OCI-M2 (cell line): ENCODE measurements around the gene UGGT2.
"Not testable (repeated sequence)": the region's sequence is repeated elsewhere in the genome, so short reads cannot be mapped to it uniquely, and the experiment has no call there.

Experiments
- DNase-seq: peaks from one replicate; lab custom pipeline; 2025; ENCODE audit not compliant: unreplicated experiment; lab: John Stamatoyannopoulos, UW

UGGT2 gene

GRCh38 chr13:96053003-96053703, at the start of gene UGGT2:
UGGT2 (minus strand) TSS chr13:96053401; CDS start chr13:96053312, 89 bp downstream.
- DNase-seq = peak; percentile 46

GRCh38 chr13:96100457-96101220, 47.4 kb upstream of the UGGT2 start:
- no peak for DNase-seq

GRCh38 chr13:96093296-96094006, 40.2 kb upstream of the UGGT2 start:
- DNase-seq = no peak

GRCh38 chr13:96091164-96092117, 38.2 kb upstream of the UGGT2 start:
- DNase-seq = no peak

GRCh38 chr13:96090240-96091101, 37.3 kb upstream of the UGGT2 start:
- no peak for DNase-seq

GRCh38 chr13:96089749-96090239, 36.6 kb upstream of the UGGT2 start, which contains the start of gene HS6ST3:
HS6ST3 (plus strand) TSS chr13:96090107.
- no peak for DNase-seq

GRCh38 chr13:96089139-96089538, 35.9 kb upstream of the UGGT2 start:
- no peak for DNase-seq

- no peak for DNase-seq
Measured at GRCh38 chr13:96086736-96087135, 33.5 kb upstream of the UGGT2 start.

GRCh38 chr13:96082640-96083039, 29.4 kb upstream of the UGGT2 start:
- no peak for DNase-seq

GRCh38 chr13:96081888-96082287, 28.7 kb upstream of the UGGT2 start:
- DNase-seq = no peak

- DNase-seq = no peak
Measured at GRCh38 chr13:96080676-96081075, 27.5 kb upstream of the UGGT2 start.

- no peak for DNase-seq
Measured at GRCh38 chr13:96075953-96076543, 22.8 kb upstream of the UGGT2 start.

GRCh38 chr13:96072392-96072791, 19.2 kb upstream of the UGGT2 start:
- no peak for DNase-seq

GRCh38 chr13:96071504-96071903, 18.3 kb upstream of the UGGT2 start:
- no peak for DNase-seq

GRCh38 chr13:96068729-96069128, 15.5 kb upstream of the UGGT2 start:
- DNase-seq = no peak

GRCh38 chr13:96065849-96066248, 12.6 kb upstream of the UGGT2 start:
- DNase-seq = no peak

GRCh38 chr13:96052656-96053002, 572 bp downstream of the UGGT2 start:
- no peak for DNase-seq

GRCh38 chr13:96051946-96052345, 1.3 kb downstream of the UGGT2 start:
- not testable (repeated sequence) for DNase-seq

- DNase-seq = not testable (repeated sequence)
Measured at GRCh38 chr13:96051491-96051890, 1.7 kb downstream of the UGGT2 start.
